K562 (cell line): ENCODE measurements around the gene ETNK1. TPM values are rescaled to one million over a fixed set of nuclear protein-coding genes. Genes with fewer than 3 reads are reported as not detected.

Source experiments
- CBFA2T3 ChIP-seq: fragments of 450-650 bp; IDR thresholded peaks from 2 replicates; pipeline ENCODE4 v1.6.1; 2017
- CCAR2 ChIP-seq: fragments of 200-400 bp; formaldehyde crosslinking; IDR thresholded peaks from 2 replicates; pipeline ENCODE4 v1.6.1; 2017; ENCODE audit warnings: mild to moderate bottlenecking, low read depth, low read length
- ERF ChIP-seq: fragments of 450-650 bp; formaldehyde crosslinking; IDR thresholded peaks from 2 replicates; pipeline ENCODE4 v1.4.0; 2020; ENCODE audit warnings: mild to moderate bottlenecking, mixed read lengths
- IFI16 ChIP-seq: fragments of 250-450 bp; sonication (Bioruptor Pico); IDR thresholded peaks from 2 replicates; pipeline ENCODE4 v2.1.2; 2022; ENCODE audit warnings: mild to moderate bottlenecking, inconsistent platforms
- ILF3 ChIP-seq: fragments of 450-650 bp; IDR thresholded peaks from 2 replicates; pipeline ENCODE4 v1.6.1; 2018; ENCODE audit warnings: antibody characterized with exemption, mild to moderate bottlenecking, moderate library complexity, borderline replicate concordance
- NONO ChIP-seq, 2 experiments: fragments of 200-400 bp in 1 of 2; fragments of 450-650 bp in 1 of 2; formaldehyde crosslinking in 1 of 2; IDR thresholded peaks; 2 replicates each; pipeline ENCODE4 v1.6.1; 2017; ENCODE audit warnings: low read depth in 2 of 2, mild to moderate bottlenecking in 2 of 2, moderate library complexity in 2 of 2, low read length in 1 of 2
- PKNOX1 ChIP-seq: fragments of 450-650 bp; IDR thresholded peaks from 2 replicates; pipeline ENCODE4 v1.6.1; 2016
- POLR2AphosphoS2 ChIP-seq: IDR thresholded peaks from 2 replicates; pipeline ENCODE4 v1.6.1; 2012; ENCODE audit warnings: low read length, improper control_type of control experiment
- PRMT5 ChIP-seq: sonication (generic); formaldehyde crosslinking; IDR thresholded peaks from 2 replicates; pipeline ENCODE4 v1.5.0; 2020; ENCODE audit warnings: missing genetic modification reagents
- SMAD4 ChIP-seq: fragments of 250-450 bp; sonication (Bioruptor Pico); conservative IDR thresholded peaks from 2 replicates; pipeline ENCODE4 v1.8.0; 2021; ENCODE audit warnings: inconsistent platforms, mild to moderate bottlenecking, moderate library complexity
- SRSF1 ChIP-seq: fragments of 200-400 bp; formaldehyde crosslinking; IDR thresholded peaks from 2 replicates; pipeline ENCODE4 v1.6.1; 2017; ENCODE audit warnings: mild to moderate bottlenecking, low read depth, low read length, moderate library complexity
- THAP7 ChIP-seq: fragments of 250-450 bp; sonication (Bioruptor Pico); IDR thresholded peaks from 2 replicates; pipeline ENCODE4 v1.5.0; 2021
- ZBTB17 ChIP-seq: fragments of 450-650 bp; formaldehyde crosslinking; IDR thresholded peaks from 2 replicates; pipeline ENCODE4 v1.4.0; 2020; ENCODE audit warnings: mild to moderate bottlenecking
- ZBTB5 ChIP-seq: fragments of 450-650 bp; IDR thresholded peaks from 2 replicates; pipeline ENCODE4 v1.6.1; 2017; ENCODE audit warnings: antibody characterized with exemption
- ZNF239 ChIP-seq: fragments of 250-450 bp; sonication (Bioruptor Pico); IDR thresholded peaks from 2 replicates; pipeline ENCODE4 v1.4.0; 2020; ENCODE audit warnings: mild to moderate bottlenecking
- ZNF274 ChIP-seq: IDR thresholded peaks from 2 replicates; pipeline ENCODE4 v1.6.1; 2011; ENCODE audit warnings: low read depth, mild to moderate bottlenecking, low read length, moderate library complexity, borderline replicate concordance
- ZNF3 ChIP-seq: fragments of 250-450 bp; sonication (Bioruptor Pico); IDR thresholded peaks from 2 replicates; pipeline ENCODE4 v1.5.0; 2021; ENCODE audit warnings: mild to moderate bottlenecking, moderate library complexity
- ZNF347 ChIP-seq: fragments of 450-650 bp; formaldehyde crosslinking; IDR thresholded peaks from 2 replicates; pipeline ENCODE4 v1.4.0; 2020; ENCODE audit warnings: low read depth, mild to moderate bottlenecking, moderate library complexity
- ZNF431 ChIP-seq: sonication (generic); formaldehyde crosslinking; IDR thresholded peaks from 2 replicates; pipeline ENCODE4 v1.8.0; 2022; ENCODE audit warnings: mild to moderate bottlenecking, missing genetic modification reagents
- polyA plus RNA-seq, 8 experiments: library from polyadenylated mRNA; depleted of rRNA in 4 of 8; stranded (reverse) in 5 of 8; unstranded in 3 of 8; fragments of >200 nt; fragmentation: Nextera tagmentation in 2 of 8; fragmentation: Illumina TruSeq in 1 of 8; extraction: Ambion mirVana in 2 of 8; extraction: Trizol in 1 of 8; gene quantifications; 2 replicates each; pipeline versions ENCODE4 v1.2.1 to v1.2.3, GENCODE V29; 2011 to 2014; ENCODE audit warnings: inconsistent platforms in 1 of 8, missing spikeins in 1 of 8
- total RNA-seq, 7 experiments: library from RNA; depleted of rRNA in 6 of 7; stranded (reverse); fragments of >200 nt in 6 of 7; fragmentation: Illumina TruSeq in 2 of 7; extraction: Trizol in 2 of 7; gene quantifications; 2 replicates each; pipeline versions ENCODE4 v1.2.1 to v1.2.3, GENCODE V29; 2011 to 2021; ENCODE audit warnings: low replicate concordance in 1 of 7
- TF ChIP-seq, protein P1 (sequence below): fragments of 250-450 bp; sonication (Bioruptor Pico); IDR thresholded peaks from 2 replicates; pipeline ENCODE4 v1.5.0; 2020; ENCODE audit warnings: mild to moderate bottlenecking
- TF ChIP-seq, protein P2 (sequence below): fragments of 450-650 bp; conservative IDR thresholded peaks from 2 replicates; pipeline ENCODE4 v1.6.1; 2016; ENCODE audit warnings: missing genetic modification characterization, low read depth, mild to moderate bottlenecking, control low read depth, missing compliant biosample characterization

The ETNK1 gene
- total and polyA plus RNA-seq, 9 of the 15 experiments (the other 6 are each of a cell fraction or from before 2014, with no cell fraction given), result 10.0 to 70.5 (median 36.0) TPM

DNA sequence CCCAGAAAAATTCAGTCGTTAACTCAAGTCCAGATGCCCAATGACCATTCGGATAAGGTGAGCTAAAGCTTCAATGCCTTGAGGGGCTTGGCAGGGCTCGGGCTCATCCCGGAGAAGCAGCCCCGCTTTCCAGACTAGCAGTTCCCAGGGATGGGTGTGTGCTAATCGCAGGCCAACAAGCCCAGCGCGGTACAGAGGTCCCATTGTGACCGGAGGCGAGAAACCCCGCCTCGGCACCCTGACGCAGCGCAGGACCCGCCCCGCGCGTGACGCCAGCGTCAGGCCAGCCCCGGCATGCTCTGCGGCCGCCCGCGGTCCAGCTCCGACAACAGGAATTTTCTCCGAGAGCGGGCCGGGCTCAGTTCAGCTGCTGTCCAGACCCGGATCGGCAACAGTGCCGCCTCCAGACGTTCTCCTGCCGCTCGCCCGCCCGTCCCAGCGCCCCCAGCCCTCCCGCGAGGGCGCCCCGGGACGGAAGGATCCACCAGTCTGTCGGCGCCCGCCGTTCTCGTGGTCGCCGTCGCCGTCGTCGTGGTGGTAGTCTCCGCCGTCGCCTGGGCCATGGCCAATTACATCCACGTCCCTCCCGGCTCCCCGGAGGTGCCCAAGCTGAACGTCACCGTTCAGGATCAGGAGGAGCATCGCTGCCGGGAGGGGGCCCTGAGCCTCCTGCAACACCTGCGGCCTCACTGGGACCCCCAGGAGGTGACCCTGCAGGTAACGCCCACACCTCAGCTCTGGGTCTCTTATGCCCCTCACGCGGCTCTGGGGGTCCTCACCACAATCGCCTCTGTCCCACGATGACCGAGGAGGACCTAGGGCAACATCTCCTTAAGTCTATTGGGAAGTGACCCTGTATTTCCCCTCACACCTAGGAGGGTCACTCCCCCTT is at the start of gene ETNK1 (continued):
- TF ChIP-seq SRSF1, result no peak
- TF ChIP-seq POLR2AphosphoS2, result no peak
- no peak for TF ChIP-seq ZNF274
- TF ChIP-seq PKNOX1, result peak; percentile 9; the same call in 1 of the 2 replicates
- peak in 1 of 2 experiments; percentile 76; a peak in 1 of 4 replicates for TF ChIP-seq NONO (IDR thresholded peaks at IDR 0.05; ENCODE audit: low read depth in 2 of 2, low read length in 1 of 2)
- TF ChIP-seq THAP7 (CRISPR knock-in tag), result no peak; the same call in 1 of the 2 replicates
- TF ChIP-seq CCAR2, result no peak
- TF ChIP-seq, protein P1, sequence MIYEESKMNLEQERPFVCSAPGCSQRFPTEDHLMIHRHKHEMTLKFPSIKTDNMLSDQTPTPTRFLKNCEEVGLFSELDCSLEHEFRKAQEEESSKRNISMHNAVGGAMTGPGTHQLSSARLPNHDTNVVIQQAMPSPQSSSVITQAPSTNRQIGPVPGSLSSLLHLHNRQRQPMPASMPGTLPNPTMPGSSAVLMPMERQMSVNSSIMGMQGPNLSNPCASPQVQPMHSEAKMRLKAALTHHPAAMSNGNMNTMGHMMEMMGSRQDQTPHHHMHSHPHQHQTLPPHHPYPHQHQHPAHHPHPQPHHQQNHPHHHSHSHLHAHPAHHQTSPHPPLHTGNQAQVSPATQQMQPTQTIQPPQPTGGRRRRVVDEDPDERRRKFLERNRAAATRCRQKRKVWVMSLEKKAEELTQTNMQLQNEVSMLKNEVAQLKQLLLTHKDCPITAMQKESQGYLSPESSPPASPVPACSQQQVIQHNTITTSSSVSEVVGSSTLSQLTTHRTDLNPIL (CRISPR knock-in tag), result no peak
- TF ChIP-seq ZNF431 (CRISPR knock-in tag), result 0 out of 2 replicates have a peak, but pooled peaks have one; percentile 14
- TF ChIP-seq ZNF239 (CRISPR knock-in tag), result no peak
- TF ChIP-seq IFI16, result no peak
- 0 out of 2 replicates have a peak, but pooled peaks have one; percentile 10 for TF ChIP-seq ERF
- TF ChIP-seq ZNF347, result no peak
- no peak for TF ChIP-seq PRMT5
- 0 out of 2 replicates have a peak, but pooled peaks have one; percentile 46 for TF ChIP-seq SMAD4 (CRISPR knock-in tag)
- TF ChIP-seq ZBTB5, result no peak
- no peak for TF ChIP-seq CBFA2T3
- TF ChIP-seq ILF3, result no peak
- TF ChIP-seq ZBTB17 (CRISPR knock-in tag), result 0 out of 2 replicates have a peak, but pooled peaks have one; percentile 72
- TF ChIP-seq ZNF3 (CRISPR knock-in tag), result no peak
- TF ChIP-seq, protein P2, sequence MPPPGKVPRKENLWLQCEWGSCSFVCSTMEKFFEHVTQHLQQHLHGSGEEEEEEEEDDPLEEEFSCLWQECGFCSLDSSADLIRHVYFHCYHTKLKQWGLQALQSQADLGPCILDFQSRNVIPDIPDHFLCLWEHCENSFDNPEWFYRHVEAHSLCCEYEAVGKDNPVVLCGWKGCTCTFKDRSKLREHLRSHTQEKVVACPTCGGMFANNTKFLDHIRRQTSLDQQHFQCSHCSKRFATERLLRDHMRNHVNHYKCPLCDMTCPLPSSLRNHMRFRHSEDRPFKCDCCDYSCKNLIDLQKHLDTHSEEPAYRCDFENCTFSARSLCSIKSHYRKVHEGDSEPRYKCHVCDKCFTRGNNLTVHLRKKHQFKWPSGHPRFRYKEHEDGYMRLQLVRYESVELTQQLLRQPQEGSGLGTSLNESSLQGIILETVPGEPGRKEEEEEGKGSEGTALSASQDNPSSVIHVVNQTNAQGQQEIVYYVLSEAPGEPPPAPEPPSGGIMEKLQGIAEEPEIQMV (tag), result no peak
